Measurements from ENCODE around the gene LHX8.

The LHX8 gene

DNA sequence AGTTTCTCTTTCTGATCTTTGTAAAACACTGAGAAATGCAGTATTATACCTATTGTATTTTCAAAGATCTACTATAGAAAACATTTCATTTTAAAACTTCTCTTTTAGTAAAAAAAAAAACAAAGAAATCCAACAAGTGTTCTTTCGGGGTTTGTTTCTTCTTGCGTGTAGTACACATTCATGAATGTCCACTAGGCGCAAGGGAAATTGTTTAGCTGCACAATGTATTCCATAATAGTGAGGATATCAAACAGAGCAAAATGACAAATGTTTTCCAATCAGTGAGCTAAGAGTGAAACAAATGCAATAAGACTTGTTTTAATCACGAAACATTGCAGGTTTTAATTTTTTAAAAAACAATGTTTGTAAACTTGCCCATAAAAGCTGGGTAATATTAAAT is 68.6 kb downstream of the LHX8 start:
- no peaks in the 10 kb centered on the region for H3K9me3 ChIP-seq (ENCODE audit: insufficient read depth, low read depth, low read length)
- H3K36me3 ChIP-seq (ENCODE audit: insufficient read depth, low read length) = no peaks in the 10 kb centered on the region
- no peak overlapping the region for H3K4me3 ChIP-seq (ENCODE audit: low read length, poor library complexity, severe bottlenecking)
- H3K9me2 ChIP-seq (replicated peaks; ENCODE audit: low read depth, low read length) = no peaks in the 10 kb centered on the region
- H4K20me1 ChIP-seq (ENCODE audit: insufficient read depth, low read length, poor library complexity, severe bottlenecking) = no peaks in the 10 kb centered on the region
- no peaks in the 10 kb centered on the region for H3K79me2 ChIP-seq (ENCODE audit: insufficient read depth, low read length)
- no peak overlapping the region for H2AFZ ChIP-seq (ENCODE audit: low read length)
- no peaks in the 10 kb centered on the region for H3F3A ChIP-seq (ENCODE audit: low read depth)
- H3K27me3 ChIP-seq (ENCODE audit: insufficient read depth, low read length, poor library complexity, severe bottlenecking) = no peaks in the 10 kb centered on the region
- no peaks in the 10 kb centered on the region for H3K4me1 ChIP-seq (ENCODE audit: insufficient read depth, low read length, poor library complexity, severe bottlenecking)
- no peak overlapping the region for H3K9ac ChIP-seq (ENCODE audit: low read depth, low read length, poor library complexity, severe bottlenecking)
- TF ChIP-seq EZH2phosphoT487 (IDR thresholded peaks at IDR 0.05; ENCODE audit: borderline replicate concordance) = no peak
- no peak for TF ChIP-seq CTCF (conservative IDR thresholded peaks at IDR 0.05; ENCODE audit: low read length)
- H3K4me2 ChIP-seq (ENCODE audit: low read depth, low read length, poor library complexity, severe bottlenecking) = no peak overlapping the region

DNA sequence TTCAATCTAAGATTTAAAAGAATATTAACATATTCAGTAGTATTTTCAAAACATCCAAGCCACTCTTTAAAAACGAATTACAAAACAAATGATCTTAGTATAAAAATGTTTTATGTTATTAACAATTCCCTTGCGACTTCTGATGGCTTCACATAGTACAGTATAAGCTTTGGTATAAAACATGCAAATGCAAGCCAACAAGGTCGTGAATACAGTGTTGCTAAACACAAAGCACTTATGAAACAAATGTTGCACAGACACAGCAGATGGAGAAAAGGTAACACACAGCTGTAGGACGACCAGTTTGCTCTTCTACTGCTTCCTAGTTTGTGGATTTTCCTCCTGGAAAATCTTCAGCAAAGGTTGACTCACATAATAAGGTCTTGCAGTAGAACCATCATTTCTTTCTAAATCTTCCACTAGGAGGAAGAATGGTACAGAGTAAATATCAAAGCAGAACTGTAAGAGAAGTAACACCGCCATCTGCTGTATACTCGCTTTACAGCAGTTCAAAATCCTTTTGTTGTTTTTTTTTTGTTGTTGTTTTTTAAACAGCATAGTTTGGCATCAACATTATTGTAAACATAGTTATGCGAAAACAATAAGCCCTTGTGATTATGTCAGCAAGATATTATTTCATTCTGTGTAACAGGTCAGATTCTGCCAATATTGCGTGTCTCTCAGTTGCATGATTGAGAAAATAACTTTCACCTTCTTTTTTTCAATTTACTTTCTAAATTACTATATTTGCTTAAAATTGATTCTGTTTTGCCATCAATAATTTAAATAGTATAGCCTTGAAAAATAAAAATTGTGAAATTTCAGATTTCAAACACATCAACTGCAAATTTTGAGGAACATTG is 69.5 kb downstream of the LHX8 start:
- Histone ChIP-seq H3K4me1 (ENCODE audit: insufficient read depth, low read length, poor library complexity, severe bottlenecking) (no peaks in the 10 kb centered on the region), H3K9me2 (replicated peaks; ENCODE audit: low read depth, low read length) (no peaks in the 10 kb centered on the region), H4K20me1 (ENCODE audit: insufficient read depth, low read length, poor library complexity, severe bottlenecking) (no peaks in the 10 kb centered on the region), H3K4me2 (ENCODE audit: low read depth, low read length, poor library complexity, severe bottlenecking) (no peak overlapping the region), H3K9me3 (ENCODE audit: insufficient read depth, low read depth, low read length) (no peaks in the 10 kb centered on the region), H3K9ac (ENCODE audit: low read depth, low read length, poor library complexity, severe bottlenecking) (no peak overlapping the region), H3K4me3 (ENCODE audit: low read length, poor library complexity, severe bottlenecking) (no peak overlapping the region), H2AFZ (ENCODE audit: low read length) (no peak overlapping the region), H3K27me3 (ENCODE audit: insufficient read depth, low read length, poor library complexity, severe bottlenecking) (no peaks in the 10 kb centered on the region), H3F3A (ENCODE audit: low read depth) (no peaks in the 10 kb centered on the region), H3K36me3 (ENCODE audit: insufficient read depth, low read length) (no peaks in the 10 kb centered on the region), H3K79me2 (ENCODE audit: insufficient read depth, low read length) (no peaks in the 10 kb centered on the region)
- no peak for TF ChIP-seq EZH2phosphoT487 (IDR thresholded peaks at IDR 0.05; ENCODE audit: borderline replicate concordance)
- TF ChIP-seq CTCF (conservative IDR thresholded peaks at IDR 0.05; ENCODE audit: low read length) = peak; percentile 99

DNA sequence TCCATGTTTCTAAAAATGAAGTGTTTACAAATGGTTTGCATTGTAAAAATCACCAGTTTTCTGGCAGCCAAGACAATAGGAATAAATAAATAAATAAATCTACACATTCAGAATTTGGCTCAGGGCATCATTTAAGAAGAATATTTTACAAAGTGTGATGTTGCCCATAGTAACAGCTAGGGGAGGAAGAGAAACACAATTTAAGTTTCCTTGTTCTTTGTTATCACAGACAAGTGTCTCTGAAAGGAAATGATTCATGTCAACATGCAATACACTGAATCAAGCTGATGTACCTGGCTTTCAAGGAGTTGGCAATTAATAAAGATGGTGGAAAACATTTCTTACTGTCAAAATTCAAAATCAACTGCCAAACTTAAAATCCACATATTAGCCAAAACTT is 74.7 kb downstream of the LHX8 start:
- TF ChIP-seq CTCF (conservative IDR thresholded peaks at IDR 0.05; ENCODE audit: low read length) (no peak), EZH2phosphoT487 (IDR thresholded peaks at IDR 0.05; ENCODE audit: borderline replicate concordance) (no peak)
- Histone ChIP-seq H3F3A (ENCODE audit: low read depth) (no peaks in the 10 kb centered on the region), H2AFZ (ENCODE audit: low read length) (no peak overlapping the region), H3K79me2 (ENCODE audit: insufficient read depth, low read length) (no peaks in the 10 kb centered on the region), H3K4me2 (ENCODE audit: low read depth, low read length, poor library complexity, severe bottlenecking) (no peak overlapping the region), H3K4me3 (ENCODE audit: low read length, poor library complexity, severe bottlenecking) (no peak overlapping the region), H3K9ac (ENCODE audit: low read depth, low read length, poor library complexity, severe bottlenecking) (no peak overlapping the region), H3K9me3 (ENCODE audit: insufficient read depth, low read depth, low read length) (no peaks in the 10 kb centered on the region), H3K9me2 (replicated peaks; ENCODE audit: low read depth, low read length) (no peaks in the 10 kb centered on the region), H3K4me1 (ENCODE audit: insufficient read depth, low read length, poor library complexity, severe bottlenecking) (peaks cover 4% of the 10 kb centered on the region), H3K36me3 (ENCODE audit: insufficient read depth, low read length) (no peaks in the 10 kb centered on the region), H4K20me1 (ENCODE audit: insufficient read depth, low read length, poor library complexity, severe bottlenecking) (no peaks in the 10 kb centered on the region), H3K27me3 (ENCODE audit: insufficient read depth, low read length, poor library complexity, severe bottlenecking) (no peaks in the 10 kb centered on the region)

Measured in Loucy (cell line).